NCI-H69 (cell line): ENCODE results near the gene PLA2G4A.

ENCODE experiments used
- DNase-seq: peaks from one replicate; lab custom pipeline; 2025; lab: John Stamatoyannopoulos, UW

PLA2G4A gene

GRCh38 chr1:186977266-186977957 lies 148.7 kb downstream of the PLA2G4A start:
- DNase-seq: no peak

- no peak for DNase-seq
These were observed 150.1 kb downstream of the PLA2G4A start for GRCh38 chr1:186978596-186979556.

- no peak for DNase-seq
These were observed 151.7 kb downstream of the PLA2G4A start for GRCh38 chr1:186980400-186980799.

GRCh38 chr1:186982116-186982515 lies 153.4 kb downstream of the PLA2G4A start:
- no peak for DNase-seq

GRCh38 chr1:186983327-186983726 lies 154.6 kb downstream of the PLA2G4A start:
- DNase-seq: peak; percentile 35

- no peak for DNase-seq
These were observed 156.2 kb downstream of the PLA2G4A start for GRCh38 chr1:186984959-186985358.

GRCh38 chr1:186985889-186986491 lies 157.2 kb downstream of the PLA2G4A start:
- peak; percentile 84 for DNase-seq

GRCh38 chr1:186987065-186987464 lies 158.3 kb downstream of the PLA2G4A start:
- peak; percentile 41 for DNase-seq

GRCh38 chr1:186987769-186988168 lies 159.0 kb downstream of the PLA2G4A start:
- DNase-seq: no peak

- DNase-seq: no peak
These were observed 165.2 kb downstream of the PLA2G4A start for GRCh38 chr1:186993996-186994395.

- DNase-seq: no peak
These were observed 166.1 kb downstream of the PLA2G4A start for GRCh38 chr1:186994897-186995296.

- DNase-seq: no peak
These were observed 168.1 kb downstream of the PLA2G4A start for GRCh38 chr1:186996816-186997215.

GRCh38 chr1:186997877-186998276 lies 169.1 kb downstream of the PLA2G4A start:
- no peak for DNase-seq

- DNase-seq: no peak
These were observed 170.8 kb downstream of the PLA2G4A start for GRCh38 chr1:186999506-186999905.

- no peak for DNase-seq
These were observed 172.6 kb downstream of the PLA2G4A start for GRCh38 chr1:187001198-187001889.

- DNase-seq: no peak
These were observed 174.6 kb downstream of the PLA2G4A start for GRCh38 chr1:187003353-187003752.

- DNase-seq: no peak
These were observed 178.1 kb downstream of the PLA2G4A start for GRCh38 chr1:187006896-187007295.

GRCh38 chr1:187009320-187009719 lies 180.6 kb downstream of the PLA2G4A start:
- DNase-seq: peak; percentile 75

- DNase-seq: no peak
These were observed 182.0 kb downstream of the PLA2G4A start for GRCh38 chr1:187010571-187011309.

GRCh38 chr1:187013582-187014200 lies 184.9 kb downstream of the PLA2G4A start:
- no peak for DNase-seq

GRCh38 chr1:187018291-187018690 lies 189.5 kb downstream of the PLA2G4A start:
- DNase-seq: no peak
